GM18907 (cell line): ENCODE results near the gene RTN4.
A peak's percentile ranks its signal among the peaks of the same experiment; 100 is the strongest.

Experiments used
- ATAC-seq: cut with Tn5 transposase; IDR thresholded peaks from one replicate; pipeline ENCODE4 v1.9.1; 2021; ENCODE audit warnings: mild to moderate bottlenecking, moderate library complexity; ENCODE audit not compliant: unreplicated experiment

RTN4 gene

DNA sequence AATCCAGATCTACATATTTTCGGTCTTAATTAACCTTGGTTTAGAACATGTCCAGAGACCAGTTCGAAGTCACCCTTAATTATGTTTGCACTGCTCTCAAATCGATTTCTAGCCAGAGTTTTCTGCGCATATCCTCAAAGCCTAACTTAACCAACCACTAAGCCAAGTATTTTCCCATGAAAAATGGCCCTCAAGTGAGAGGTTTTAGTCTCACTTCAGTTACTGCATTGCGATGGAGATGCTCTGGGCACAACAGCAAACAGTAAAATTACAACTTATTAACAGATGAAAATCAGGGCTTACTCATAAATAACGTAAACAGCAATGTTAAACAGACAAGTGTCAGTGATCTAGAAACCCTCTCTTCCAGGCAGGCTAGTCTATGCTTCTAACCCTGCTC lies 4.5 kb downstream of the RTN4 start:
- no peak for ATAC-seq

GRCh38 chr2:55043841-55044240 lies 6.4 kb downstream of the RTN4 start:
- no peak for ATAC-seq

- no peak for ATAC-seq
These were observed 11.8 kb downstream of the RTN4 start for GRCh38 chr2:55038428-55038827.

- no peak for ATAC-seq
These were observed 14.5 kb downstream of the RTN4 start for GRCh38 chr2:55035716-55036115.

GRCh38 chr2:55033921-55034320 lies 16.3 kb downstream of the RTN4 start:
- ATAC-seq: no peak

DNA sequence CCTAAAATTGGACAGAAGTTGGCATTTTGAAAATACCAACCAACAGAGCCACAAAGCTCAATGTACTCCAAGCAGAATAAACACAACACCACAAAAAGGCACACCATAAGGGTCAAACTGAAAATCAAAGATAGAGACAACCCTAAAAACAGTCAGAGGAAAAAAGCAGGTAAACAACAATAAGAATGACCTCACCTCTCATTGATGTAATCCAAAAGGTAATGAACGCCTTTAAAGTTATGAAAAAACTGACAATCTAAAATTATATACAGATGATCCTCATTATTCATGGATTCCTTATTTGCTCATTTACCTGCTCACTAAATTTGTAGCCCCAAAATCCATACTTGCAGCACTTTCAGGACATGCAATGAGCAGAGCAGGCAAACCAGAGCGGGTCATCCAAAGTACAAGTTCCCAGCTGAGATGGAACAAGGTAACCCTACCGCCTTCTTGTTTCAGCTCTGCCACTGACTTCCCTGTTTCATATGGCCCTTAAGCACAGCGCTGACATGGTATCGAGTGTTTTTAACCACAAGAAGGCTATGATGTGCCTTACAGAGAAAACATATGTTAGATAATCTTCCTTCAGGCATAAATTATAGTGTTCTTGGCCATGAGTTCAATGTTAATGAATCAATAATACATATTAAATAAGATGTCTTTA lies 17.0 kb downstream of the RTN4 start:
- ATAC-seq: peak; percentile 97

DNA sequence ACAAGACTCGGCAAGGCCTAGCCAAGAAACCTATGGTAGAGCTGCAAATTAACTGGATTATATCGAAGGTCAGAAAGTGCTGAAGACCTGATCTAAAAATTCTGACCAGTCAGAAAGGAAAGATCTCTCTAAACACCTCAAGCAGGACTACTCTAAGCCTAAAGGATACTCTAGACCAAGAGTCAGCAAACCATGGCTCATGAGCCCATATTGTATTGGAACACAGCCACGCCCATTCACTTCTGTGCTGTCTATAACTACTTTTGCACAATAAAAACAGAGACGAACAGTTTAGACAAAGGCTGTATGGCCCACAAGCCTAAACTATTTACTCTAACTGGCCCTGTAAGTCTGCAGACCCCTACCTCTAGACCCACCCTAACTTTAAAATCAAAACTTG lies 18.7 kb downstream of the RTN4 start:
- ATAC-seq: no peak

GRCh38 chr2:55030766-55031165 lies 19.5 kb downstream of the RTN4 start:
- no peak for ATAC-seq

DNA sequence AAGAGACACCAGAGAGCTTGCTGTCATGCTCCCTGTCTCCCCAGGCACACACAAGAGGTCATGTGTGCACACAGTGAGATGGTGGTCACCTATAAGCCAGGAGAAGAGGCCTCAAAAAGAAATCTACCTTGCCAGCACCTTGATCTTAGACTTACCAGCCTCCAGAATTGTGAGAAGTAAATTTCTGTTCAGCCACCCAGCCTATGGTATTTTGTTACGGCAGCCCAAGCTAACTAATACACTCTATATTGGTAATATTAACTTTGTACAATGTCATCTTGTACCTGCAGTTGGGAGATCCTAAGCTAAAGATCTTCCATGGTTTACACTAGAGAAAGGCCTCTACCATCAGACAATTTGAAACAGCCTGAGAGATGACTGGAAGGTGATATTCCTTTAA lies 21.2 kb downstream of the RTN4 start:
- ATAC-seq: no peak

- ATAC-seq: no peak
These were observed 23.0 kb downstream of the RTN4 start for GRCh38 chr2:55027226-55027625.

DNA sequence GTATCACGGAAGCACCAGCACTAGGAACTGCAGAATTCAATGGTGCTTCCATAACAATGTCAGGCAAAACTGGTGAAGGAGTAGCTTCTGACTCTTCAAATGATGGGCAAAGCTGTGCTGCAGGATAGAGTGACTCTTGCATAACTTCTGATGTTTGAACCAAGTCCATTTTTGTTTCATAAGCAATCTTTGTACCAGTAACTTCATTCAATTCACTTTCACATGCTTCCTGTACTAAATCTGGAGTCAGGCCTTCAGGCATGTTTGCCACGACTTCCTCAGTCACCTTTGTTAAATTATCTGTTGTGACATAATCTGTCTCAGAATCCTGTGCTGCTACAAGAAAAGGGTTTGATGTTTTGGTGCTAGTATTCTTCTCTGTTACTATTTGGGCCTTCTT lies 24.0 kb downstream of the RTN4 start:
- no peak for ATAC-seq

- peak; percentile 36 for ATAC-seq
These were observed 24.6 kb downstream of the RTN4 start for GRCh38 chr2:55025627-55026026.

- peak; percentile 50 for ATAC-seq
These were observed 25.2 kb downstream of the RTN4 start for GRCh38 chr2:55025082-55025481.

DNA sequence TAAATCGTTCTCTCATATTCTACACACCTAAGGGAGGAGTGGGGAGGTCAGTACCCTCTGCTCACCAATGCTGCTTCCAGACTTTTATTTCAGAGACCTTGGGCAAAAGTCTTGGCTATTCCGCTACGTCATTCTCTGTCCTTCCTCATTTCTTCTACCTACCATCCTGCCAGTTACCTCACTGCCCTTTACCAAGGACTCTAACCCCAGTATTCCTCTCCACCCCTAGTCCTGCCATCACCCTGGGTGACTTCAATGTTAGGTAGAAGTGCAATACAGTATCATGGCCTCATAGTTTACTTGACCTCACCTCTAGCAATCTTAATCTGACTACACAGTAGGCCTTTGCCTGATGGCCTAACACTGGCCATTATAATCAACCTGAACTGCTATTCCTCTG lies 27.8 kb downstream of the RTN4 start:
- ATAC-seq: no peak

DNA sequence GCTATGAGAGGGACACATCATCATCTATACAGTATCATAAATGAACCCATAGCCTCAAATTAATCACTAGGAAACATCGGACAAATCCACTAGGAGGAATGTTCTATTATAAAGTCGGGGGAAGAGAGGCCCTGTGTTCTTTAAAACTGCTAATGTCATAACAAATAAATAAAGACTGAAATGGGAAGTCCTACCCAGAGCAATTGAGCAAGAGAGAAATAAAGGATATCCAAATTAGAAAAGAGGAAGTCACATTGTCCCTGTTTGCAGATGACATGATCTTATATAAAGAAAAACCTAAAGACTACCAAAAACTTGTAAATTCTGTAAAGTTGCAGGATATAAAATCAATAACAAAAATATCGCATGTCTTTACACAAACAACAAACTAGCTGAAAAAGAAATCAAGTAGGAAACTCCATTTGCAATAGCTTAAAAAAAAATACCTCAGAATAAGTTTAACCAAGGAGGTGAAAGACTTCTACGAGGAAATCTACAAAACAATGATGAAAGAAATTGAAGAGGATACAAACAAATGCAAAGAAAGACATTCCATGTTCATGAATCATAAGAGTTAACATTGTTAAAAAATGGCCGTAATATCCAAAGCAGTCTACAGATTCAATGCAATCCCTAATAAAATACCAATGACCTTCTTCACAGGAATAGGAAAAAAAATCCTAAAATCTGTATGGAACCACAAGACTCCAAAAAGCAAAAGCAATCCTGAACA lies 30.6 kb downstream of the RTN4 start:
- ATAC-seq: no peak

GRCh38 chr2:55018619-55019018 lies 31.6 kb downstream of the RTN4 start:
- no peak for ATAC-seq

GRCh38 chr2:55017880-55018279 lies 32.4 kb downstream of the RTN4 start:
- ATAC-seq: no peak

DNA sequence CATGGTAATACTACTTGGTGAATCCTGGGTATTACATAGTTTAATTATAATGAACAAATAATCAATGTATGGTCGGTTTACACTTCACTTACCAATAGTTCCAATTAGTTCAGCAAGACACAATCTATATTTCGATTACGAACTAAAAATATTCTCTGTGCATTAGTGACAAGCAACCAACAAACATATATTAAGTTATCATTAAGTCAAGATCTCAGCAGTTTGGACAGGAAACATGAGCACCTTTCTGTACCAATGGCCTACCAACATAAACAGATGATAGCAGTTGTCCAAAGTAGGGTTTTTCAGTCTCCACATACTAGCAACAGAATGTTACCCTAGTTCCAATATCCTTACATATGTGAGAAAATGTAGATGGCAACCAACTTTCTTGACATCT lies 32.8 kb downstream of the RTN4 start:
- ATAC-seq: no peak

- no peak for ATAC-seq
These were observed 35.0 kb downstream of the RTN4 start for GRCh38 chr2:55014962-55015939.

DNA sequence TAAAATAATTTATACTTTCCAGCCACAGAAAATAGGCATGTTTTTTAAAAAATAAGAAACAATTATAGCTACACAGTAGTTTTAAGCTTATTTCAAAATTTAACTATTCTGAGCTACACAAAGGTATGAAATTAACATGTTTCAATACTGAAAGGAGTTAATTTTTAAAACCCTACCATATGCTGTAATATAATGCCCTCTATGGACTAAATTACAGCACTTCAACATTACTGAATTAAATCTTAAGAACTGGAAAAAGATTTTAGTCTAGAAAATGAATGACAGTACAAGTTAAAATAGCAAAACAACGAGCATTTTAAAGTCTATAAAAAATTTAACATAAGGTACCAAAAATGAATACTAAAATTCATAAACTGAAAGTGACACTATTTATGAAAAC lies 36.3 kb downstream of the RTN4 start:
- ATAC-seq: no peak

DNA sequence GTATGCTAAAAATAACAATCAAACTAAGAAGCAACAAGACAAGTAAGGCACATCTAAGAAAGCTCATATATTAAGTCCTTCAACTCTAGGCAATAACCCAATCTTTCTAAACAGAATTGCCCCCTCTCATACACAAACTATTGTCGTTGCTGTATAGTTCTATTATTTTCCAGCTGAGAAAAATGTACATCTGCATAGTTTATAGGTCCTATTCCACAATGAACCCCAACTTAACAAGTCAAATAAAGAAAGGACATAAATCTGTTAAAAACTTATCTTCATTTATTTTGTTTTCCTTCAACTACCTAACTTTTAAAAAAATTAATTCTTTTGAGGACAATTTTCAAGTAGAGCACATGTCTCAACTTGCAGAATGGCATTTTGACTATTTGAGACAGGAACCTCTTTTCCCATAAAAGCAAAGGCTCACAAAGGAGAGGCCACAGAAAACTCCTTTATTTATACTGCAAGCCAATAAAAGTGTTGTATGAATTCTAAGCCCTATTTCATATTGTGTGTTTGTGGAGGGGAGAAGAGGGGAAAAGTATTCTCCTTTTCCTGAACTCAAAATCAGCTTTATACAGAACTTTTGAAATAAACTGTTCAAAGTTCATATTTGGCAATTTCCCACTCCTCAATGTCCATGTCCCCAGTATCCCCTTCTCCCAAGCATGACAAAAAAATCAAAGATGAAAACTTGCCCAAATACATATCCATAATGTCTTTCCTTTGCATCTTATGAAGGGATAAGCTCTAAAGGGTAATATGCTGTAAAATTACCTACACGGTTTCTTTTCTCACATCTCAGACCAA lies 37.4 kb downstream of the RTN4 start:
- ATAC-seq: no peak
